Germinal center (tissue), 1 donor: ENCODE data around the gene BGN.
A peak's percentile ranks its signal among the peaks of the same experiment; 100 is the strongest.

Source experiments
- DNase-seq: peaks from one replicate; pipeline ENCODE4 v3.0.0; 2012; ENCODE audit warnings: mixed read lengths, low spot score

BGN gene

DNA sequence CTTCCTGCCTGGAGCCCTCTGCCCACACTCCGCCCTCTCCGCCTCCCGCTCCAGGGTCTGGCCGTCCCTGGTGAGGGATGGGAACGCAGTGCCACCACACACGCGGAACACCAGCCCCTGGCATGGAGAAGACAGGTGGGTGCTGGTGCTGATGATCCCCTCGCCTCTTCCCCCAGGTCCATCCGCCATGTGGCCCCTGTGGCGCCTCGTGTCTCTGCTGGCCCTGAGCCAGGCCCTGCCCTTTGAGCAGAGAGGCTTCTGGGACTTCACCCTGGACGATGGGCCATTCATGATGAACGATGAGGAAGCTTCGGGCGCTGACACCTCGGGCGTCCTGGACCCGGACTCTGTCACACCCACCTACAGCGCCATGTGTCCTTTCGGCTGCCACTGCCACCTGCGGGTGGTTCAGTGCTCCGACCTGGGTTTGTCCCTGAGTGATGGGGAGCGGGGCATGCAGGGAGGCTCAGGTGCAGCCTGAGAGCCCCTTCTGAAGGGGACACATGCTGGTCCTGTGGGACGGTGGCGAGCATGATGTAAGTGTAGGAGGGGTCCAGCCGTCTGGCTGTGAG is 9.8 kb downstream of the BGN start:
- DNase-seq = no peak

DNA sequence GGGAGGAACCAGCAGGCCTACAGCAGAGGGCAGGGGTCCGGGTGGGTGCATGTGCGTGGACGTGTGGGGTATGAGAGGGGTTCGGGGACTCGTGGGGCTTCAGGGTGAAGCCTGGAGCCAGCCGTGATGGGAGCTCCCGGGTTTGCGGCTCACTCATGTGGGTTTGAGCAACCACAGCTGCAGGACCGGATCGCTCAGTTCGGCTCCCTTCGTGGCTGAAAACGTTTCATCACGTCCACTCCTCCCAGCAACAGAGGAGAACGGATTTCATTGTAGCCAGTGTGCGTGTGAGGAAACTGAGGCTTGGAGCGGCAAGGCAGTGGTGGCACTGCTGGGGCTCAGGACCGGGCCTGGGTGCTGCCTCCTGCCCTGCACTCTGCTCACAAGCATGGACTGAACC is 10.6 kb downstream of the BGN start:
- no peak for DNase-seq

DNA sequence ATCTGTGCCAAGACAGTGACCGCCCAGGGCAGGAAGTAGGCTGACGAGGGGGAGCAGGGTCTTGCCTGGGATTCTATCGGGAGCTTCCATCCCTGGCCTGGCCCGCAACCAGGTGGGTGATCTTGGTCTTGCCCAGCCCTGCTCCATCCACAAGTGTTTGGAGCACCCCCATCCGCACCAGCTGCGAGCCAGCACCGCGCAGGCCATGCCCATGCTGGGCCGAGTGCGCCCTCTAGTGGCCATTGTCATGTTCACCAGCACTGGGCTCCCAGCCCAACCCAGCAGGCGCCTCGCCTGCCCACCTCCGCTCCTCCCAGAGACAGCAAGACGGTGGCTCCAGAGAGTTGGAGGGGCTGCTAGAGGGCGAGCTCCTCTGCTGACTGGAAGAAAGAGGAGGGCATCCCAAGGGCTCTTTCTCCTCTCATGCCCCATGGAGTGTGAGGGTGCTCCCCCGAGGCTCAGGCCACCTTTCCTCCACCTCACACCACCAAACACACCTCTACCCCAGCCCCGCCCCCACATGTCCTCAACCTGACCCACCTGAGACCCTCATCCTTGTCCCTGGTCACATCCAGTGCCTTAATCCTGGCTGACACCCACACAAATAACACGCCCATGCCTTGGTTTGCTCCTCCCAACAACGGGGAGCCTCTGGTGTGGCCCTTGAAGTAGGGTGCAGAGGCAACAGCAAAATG is 12.9 kb downstream of the BGN start:
- DNase-seq = peak; percentile 82

DNA sequence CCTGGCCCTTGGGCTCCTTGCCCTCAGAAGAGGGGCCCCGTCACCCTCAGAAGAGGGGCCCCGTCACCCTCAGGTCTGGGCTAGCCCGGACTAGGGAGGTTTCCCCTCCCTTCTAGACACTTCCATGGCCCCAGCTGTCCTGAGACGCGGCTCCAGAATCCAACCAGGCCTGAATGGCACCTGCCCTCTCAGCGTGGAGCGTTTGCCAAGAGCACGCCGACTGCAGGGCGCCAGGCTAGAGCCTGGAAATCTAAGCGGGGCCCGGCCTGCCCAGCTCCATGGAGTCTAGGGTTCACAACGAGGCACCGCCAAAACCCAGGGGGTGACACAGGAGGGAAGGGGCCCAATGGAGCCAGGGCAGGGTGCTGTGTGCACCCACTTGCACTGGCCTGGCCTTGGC is 14.8 kb downstream of the BGN start:
- no peak for DNase-seq

- DNase-seq = no peak
These were observed 15.6 kb downstream of the BGN start for GRCh38 chrX:153510383-153510782.

DNA sequence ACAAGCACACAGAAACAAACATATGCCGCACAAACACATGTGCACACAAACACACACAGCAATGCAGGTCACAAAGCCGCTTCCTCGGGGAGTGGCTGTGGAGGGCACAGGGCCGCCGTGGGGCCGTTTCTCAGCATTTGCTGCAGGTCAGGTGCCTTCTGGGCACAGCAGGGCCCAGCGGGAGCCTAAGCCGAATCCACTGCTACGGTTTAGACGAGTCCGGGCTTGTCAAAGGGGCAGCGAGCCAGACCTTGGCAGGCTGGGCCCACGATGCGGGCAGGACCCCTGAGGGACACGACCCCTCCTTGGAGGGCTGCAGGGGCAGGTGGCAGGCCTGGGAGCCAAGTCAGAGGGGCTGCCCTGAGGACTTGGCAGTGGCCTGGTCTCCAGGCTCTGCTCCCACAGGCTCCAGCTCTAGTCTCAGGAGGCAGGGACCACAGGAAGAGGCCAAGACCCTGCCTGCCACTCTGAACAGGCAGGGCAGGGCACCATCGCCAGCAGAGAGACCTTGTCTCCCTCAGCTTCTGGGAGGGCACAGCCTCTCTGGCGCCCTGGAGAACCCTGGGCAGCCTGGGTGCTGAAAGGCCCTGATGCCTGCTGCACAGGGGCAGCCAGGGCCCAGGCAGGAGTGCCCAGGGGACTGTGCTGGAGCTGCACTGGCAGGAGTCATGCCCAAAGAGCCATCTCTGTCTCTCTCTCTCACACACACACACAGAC is 17.2 kb downstream of the BGN start:
- no peak for DNase-seq

DNA sequence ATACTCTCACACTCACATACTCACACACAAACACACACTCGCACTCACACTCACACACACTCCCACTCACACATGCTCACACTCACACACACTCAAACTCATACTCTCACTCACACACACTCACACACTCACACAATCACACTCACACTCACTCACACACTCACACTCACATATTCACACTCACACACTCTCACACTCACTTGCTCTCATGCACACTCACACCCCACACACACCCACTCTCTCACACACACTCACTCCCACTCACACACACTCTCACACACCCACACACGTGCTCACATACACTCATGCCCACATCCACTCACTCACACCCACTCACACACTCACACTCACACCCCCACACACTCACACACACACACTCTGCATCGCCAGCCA is 17.7 kb downstream of the BGN start:
- no peak for DNase-seq

DNA sequence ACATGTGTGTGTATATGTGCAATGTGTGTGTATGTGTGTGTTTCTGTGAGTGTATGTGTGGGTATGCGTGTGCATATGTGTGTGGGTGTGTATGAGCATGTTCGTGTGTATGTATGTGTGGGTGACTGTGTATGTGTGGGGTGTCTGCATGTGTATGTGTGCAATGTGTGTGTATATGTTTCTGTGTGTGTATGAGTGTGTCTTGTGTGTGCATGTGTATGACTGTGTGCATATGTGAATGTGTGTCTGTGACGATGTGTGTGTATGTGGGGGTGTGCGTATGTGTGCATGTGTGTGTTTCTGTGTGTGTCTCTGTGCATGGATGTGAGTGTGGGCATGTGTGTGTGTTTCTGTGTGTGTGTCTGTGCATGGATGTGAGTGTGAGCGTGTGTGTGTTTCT is 18.5 kb downstream of the BGN start:
- no peak for DNase-seq

- no peak for DNase-seq
These were observed 19.5 kb downstream of the BGN start for GRCh38 chrX:153514259-153514658.

DNA sequence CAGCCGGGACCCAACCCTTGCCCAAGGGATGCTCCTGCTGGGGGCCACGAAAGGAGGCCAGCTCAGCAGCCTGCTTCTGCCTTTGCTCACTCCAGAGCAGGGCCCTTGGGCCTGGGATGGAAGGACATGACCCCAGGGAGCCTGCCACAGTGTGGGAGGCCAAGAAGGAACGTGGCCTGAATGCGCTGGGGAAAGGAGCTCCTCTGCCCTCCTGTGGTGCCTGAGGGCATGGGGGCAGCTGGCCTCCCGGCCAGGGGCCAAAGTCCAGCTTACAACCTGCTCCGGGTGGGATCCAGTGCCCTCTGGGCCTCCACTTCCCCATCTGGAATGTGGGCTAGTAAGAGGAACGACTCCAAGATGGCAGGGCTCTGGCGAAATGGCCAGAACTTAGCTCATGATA is 20.7 kb downstream of the BGN start:
- no peak for DNase-seq

DNA sequence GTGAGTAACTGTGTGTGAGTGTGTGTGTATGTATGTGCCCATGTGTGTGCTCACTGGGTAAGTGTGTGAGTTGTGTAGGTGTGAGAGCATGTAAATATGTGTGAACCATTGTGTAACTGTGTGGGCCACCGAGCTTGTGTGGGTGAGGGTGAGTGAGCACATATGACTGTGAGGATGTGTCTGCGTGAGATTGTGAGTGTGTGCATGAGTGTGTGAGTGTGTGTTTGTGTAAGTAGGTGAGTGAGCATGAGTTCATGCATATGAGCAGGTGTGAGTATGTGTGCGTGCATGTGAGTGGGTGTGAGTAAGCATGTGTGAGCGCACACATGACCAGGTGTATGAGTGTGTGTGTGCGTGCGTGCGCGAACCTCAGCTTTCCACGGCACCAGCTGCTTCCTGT is 21.3 kb downstream of the BGN start:
- no peak for DNase-seq

DNA sequence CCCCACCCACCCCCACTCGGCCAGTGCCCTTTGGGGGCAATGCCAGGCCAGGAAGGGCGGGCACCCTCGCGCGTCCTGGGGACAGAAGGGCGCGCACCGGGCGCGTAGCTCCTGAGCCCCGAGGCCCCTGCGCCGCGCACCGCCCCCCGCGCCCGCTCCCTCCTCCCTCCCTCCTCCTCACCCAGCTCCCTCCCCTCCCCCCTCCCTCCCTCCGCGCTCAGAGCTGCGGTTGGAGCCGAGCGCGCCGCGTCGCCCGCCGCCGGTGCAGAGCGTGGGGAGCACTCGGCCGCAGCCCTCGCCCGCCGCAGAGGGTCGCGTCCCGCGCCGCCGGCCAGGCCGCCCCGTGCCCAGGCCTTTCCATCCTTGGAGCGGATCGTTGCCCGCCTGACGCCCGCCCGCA is 22.6 kb downstream of the BGN start, which contains the start of gene ATP2B3:
ATP2B3 (plus strand) TSS at position 220 of the 400 bp plus-strand sequence. CDS start 18,606 bp downstream, outside the sequence.
- DNase-seq = no peak

- no peak for DNase-seq
These were observed 23.4 kb downstream of the BGN start for GRCh38 chrX:153517946-153518834.

GRCh38 chrX:153519569-153520286 is 24.9 kb downstream of the BGN start:
- no peak for DNase-seq

DNA sequence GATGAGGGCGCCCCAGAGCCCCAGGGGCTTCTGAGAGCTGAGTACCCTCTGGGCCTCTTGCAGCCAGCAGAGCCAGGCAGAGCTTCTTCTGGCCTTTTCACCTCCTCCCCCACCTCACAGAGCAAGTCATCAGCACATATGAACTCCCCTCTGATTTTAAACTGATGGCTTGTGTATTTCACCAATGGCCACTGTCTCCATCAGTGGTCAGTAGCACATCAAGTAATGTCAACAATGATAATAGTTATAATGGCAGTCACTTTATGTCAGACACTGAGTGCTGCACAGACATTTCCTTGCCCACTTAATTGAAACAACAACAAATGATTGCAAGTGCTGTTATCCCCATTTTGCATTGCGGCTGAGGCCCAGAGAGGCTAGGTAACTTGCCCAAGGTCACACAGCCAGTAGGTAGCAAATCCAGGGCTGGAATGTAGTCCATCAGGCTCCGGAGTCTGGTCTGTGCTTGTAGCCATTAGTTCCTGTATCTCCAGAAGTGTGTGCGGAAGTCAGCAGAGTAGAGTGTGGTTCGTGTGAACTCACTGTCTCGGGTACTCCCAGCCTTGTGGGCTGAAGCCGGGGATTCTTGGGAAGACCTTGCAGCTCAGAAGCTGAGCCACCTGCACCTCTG is 25.6 kb downstream of the BGN start:
- no peak for DNase-seq

GRCh38 chrX:153521034-153521433 is 26.3 kb downstream of the BGN start:
- no peak for DNase-seq

DNA sequence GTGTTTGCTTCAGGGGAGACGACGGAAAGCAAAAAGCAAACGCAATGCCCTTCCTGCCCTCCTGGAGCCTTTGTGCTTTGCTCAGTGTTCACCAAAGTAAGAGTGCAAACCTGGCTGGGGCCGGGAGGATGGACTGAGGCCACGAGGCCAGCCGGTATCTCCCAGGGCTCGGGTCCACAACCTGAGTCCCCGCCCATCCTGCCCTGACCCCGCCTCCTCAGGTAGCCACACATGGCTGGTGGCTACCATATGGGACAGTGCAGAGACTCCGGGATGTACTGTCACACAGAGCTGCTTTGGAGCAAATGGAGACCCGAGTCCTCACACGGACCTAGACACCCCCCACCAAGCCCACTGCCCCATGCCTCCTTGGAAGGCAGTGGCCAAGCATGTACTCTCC is 27.5 kb downstream of the BGN start:
- DNase-seq = no peak

GRCh38 chrX:153523269-153523668 is 28.5 kb downstream of the BGN start:
- no peak for DNase-seq

DNA sequence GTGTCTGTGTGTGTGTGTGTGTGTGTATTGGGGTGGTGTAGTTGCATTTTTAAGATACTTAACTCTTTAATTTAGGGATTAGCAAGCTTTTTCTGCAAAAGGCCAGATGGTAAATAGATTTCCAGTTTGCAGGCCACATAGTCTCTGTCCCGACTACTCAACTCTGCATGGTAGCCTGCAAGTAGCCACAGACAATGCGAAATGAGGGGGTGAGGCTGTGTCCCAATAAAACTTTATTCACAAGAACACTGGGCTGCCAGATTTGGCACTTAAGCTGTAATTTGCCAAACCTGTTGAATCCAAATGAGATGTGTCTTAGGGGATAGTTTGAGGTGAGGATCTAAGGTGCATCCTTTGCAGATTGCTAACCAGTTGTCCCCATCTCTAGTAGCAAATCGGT is 29.5 kb downstream of the BGN start:
- DNase-seq = no peak

GRCh38 chrX:153525451-153525850 is 30.7 kb downstream of the BGN start:
- no peak for DNase-seq

GRCh38 chrX:153526042-153526441 is 31.3 kb downstream of the BGN start:
- DNase-seq = no peak
